K562 (cell line): ENCODE measurements around the gene UCHL5. TPM values are rescaled to one million over a fixed set of nuclear protein-coding genes. Genes with fewer than 3 reads are reported as not detected.

ENCODE experiments used
- ASH1L ChIP-seq: fragments of 450-650 bp; IDR thresholded peaks from 2 replicates; pipeline ENCODE4 v1.6.1; 2018; ENCODE audit warnings: borderline replicate concordance, mild to moderate bottlenecking, low read depth; ENCODE audit not compliant: partially characterized antibody
- E2F4 ChIP-seq: sonication (generic); formaldehyde crosslinking; IDR thresholded peaks from 2 replicates; pipeline ENCODE4 v1.8.0; 2022; ENCODE audit warnings: mild to moderate bottlenecking, low read depth, missing genetic modification reagents
- ETS2 ChIP-seq: IDR thresholded peaks from 2 replicates; pipeline ENCODE4 v1.6.1; 2016; ENCODE audit warnings: borderline replicate concordance, missing genetic modification characterization, mild to moderate bottlenecking, moderate library complexity, missing compliant biosample characterization; ENCODE audit not compliant: poor library complexity, severe bottlenecking
- FOXA1 ChIP-seq: fragments of 450-650 bp; IDR thresholded peaks from 2 replicates; pipeline ENCODE4 v1.6.1; 2016; ENCODE audit warnings: mild to moderate bottlenecking, borderline replicate concordance
- HDAC1 ChIP-seq, 2 experiments: fragments of 450-650 bp; IDR thresholded peaks; 2 replicates each; pipeline ENCODE4 v1.6.1; 2016 to 2017; ENCODE audit warnings: inconsistent platforms in 1 of 2, mild to moderate bottlenecking in 1 of 2, moderate library complexity in 1 of 2
- MAX ChIP-seq: sonication (generic); formaldehyde crosslinking; IDR thresholded peaks from 2 replicates; pipeline ENCODE4 v1.9.0; 2022; ENCODE audit warnings: mild to moderate bottlenecking, missing genetic modification reagents
- MECOM ChIP-seq: fragments of 250-450 bp; sonication (Bioruptor Pico); IDR thresholded peaks from 2 replicates; pipeline ENCODE4 v1.8.0; 2022; ENCODE audit warnings: inconsistent platforms
- MLLT1 ChIP-seq, 2 experiments: fragments of 450-650 bp; IDR thresholded peaks; 2 replicates each; pipeline ENCODE4 v1.6.1; 2016
- NFATC3 ChIP-seq: fragments of 450-650 bp; IDR thresholded peaks from 2 replicates; pipeline ENCODE4 v1.6.1; 2017; ENCODE audit warnings: mild to moderate bottlenecking
- PTBP1 ChIP-seq: fragments of 200-400 bp; formaldehyde crosslinking; IDR thresholded peaks from 2 replicates; pipeline ENCODE4 v1.6.1; 2017; ENCODE audit warnings: low read depth, low read length
- ZNF23 ChIP-seq: fragments of 250-450 bp; sonication (Bioruptor Pico); IDR thresholded peaks from 2 replicates; pipeline ENCODE4 v1.4.0; 2020; ENCODE audit warnings: mild to moderate bottlenecking
- ZNF318 ChIP-seq, 2 experiments: fragments of 450-650 bp; IDR thresholded peaks; 2 replicates each; pipeline ENCODE4 v1.6.1; 2016; ENCODE audit warnings: mild to moderate bottlenecking in 2 of 2, borderline replicate concordance in 1 of 2, low read depth in 1 of 2, moderate library complexity in 1 of 2
- ZNF398 ChIP-seq: fragments of 250-450 bp; sonication (Bioruptor Pico); IDR thresholded peaks from 2 replicates; pipeline ENCODE4 v1.8.0; 2021; ENCODE audit warnings: moderate library complexity, mild to moderate bottlenecking, inconsistent platforms
- polyA plus RNA-seq, 8 experiments: library from polyadenylated mRNA; depleted of rRNA in 4 of 8; stranded (reverse) in 5 of 8; unstranded in 3 of 8; fragments of >200 nt; fragmentation: Nextera tagmentation in 2 of 8; fragmentation: Illumina TruSeq in 1 of 8; extraction: Ambion mirVana in 2 of 8; extraction: Trizol in 1 of 8; gene quantifications; 2 replicates each; pipeline versions ENCODE4 v1.2.1 to v1.2.3, GENCODE V29; 2011 to 2014; ENCODE audit warnings: inconsistent platforms in 1 of 8, missing spikeins in 1 of 8
- total RNA-seq, 7 experiments: library from RNA; depleted of rRNA in 6 of 7; stranded (reverse); fragments of >200 nt in 6 of 7; fragmentation: Illumina TruSeq in 2 of 7; extraction: Trizol in 2 of 7; gene quantifications; 2 replicates each; pipeline versions ENCODE4 v1.2.1 to v1.2.3, GENCODE V29; 2011 to 2021; ENCODE audit warnings: low replicate concordance in 1 of 7

Gene UCHL5
- total and polyA plus RNA-seq, 9 of the 15 experiments (the other 6 are each of a cell fraction or from before 2014, with no cell fraction given) = 61.0 to 206 (median 122) TPM

GRCh38 chr1:193060938-193061337 is 1.8 kb upstream of the UCHL5 start (continued):
- TF ChIP-seq ZNF318 (IDR thresholded peaks at IDR 0.05; ENCODE audit: borderline replicate concordance in 1 of 2, low read depth in 1 of 2) (no peak), FOXA1 (no peak), ZNF23 (CRISPR knock-in tag) (no peak), ETS2 (no peak), E2F4 (CRISPR knock-in tag) (no peak), PTBP1 (no peak), ZNF398 (no peak), HDAC1 (IDR thresholded peaks at IDR 0.05) (peak; percentile 57 to 71; a peak in 3 of 4 replicates), MECOM (no peak), NFATC3 (no peak), ASH1L (no peak), MLLT1 (IDR thresholded peaks at IDR 0.05) (0 out of 4 replicates have a peak, but pooled peaks of 1 of the 2 experiments have one; percentile 35), MAX (CRISPR knock-in tag) (peak; percentile 20; the same call in 1 of the 2 replicates)
